Panc1 (cell line): ENCODE measurements around the gene CHRD.

ENCODE experiments used
- CTCF ChIP-seq: fragments of 450-650 bp; IDR thresholded peaks from 2 replicates; pipeline ENCODE4 v1.5.1; 2017; ENCODE audit warnings: mild to moderate bottlenecking
- POLR2AphosphoS5 ChIP-seq: IDR thresholded peaks from 2 replicates; pipeline ENCODE4 v1.6.1; 2012; ENCODE audit warnings: mild to moderate bottlenecking, low read depth, low read length, moderate library complexity
- REST ChIP-seq, 2 experiments: IDR thresholded peaks; 2 replicates each; pipeline ENCODE4 v1.6.1; 2011 to 2012; ENCODE audit warnings: low read depth in 2 of 2, control low read depth in 1 of 2, low read length in 1 of 2, mild to moderate bottlenecking in 1 of 2, moderate library complexity in 1 of 2; ENCODE audit not compliant: insufficient read depth in 1 of 2
- SIN3A ChIP-seq: IDR thresholded peaks from 2 replicates; pipeline ENCODE4 v1.6.1; 2012; ENCODE audit warnings: low read depth, mild to moderate bottlenecking, low read length, moderate library complexity, borderline replicate concordance; ENCODE audit not compliant: insufficient read depth
- TCF7L2 ChIP-seq: IDR thresholded peaks from 2 replicates; pipeline ENCODE4 v1.6.1; 2011; ENCODE audit warnings: mild to moderate bottlenecking, low read depth, low read length, inconsistent platforms

GRCh38 chr3:184360070-184360928 lies 19.6 kb upstream of the CHRD start:
- TF ChIP-seq CTCF (no peak), POLR2AphosphoS5 (no peak), REST (IDR thresholded peaks at IDR 0.05; ENCODE audit: insufficient read depth in 1 of 2, low read depth in 2 of 2, low read length in 1 of 2) (no peak), TCF7L2 (no peak), SIN3A (no peak)
